H9 (cell line): Measurements from ENCODE around the gene THSD1. TPM values are rescaled to one million over a fixed set of nuclear protein-coding genes. Genes with fewer than 3 reads are reported as not detected.

Experiments used
- DNase-seq: peaks from one replicate; pipeline ENCODE4 v3.0.0-alpha.2; 2017
- H2AFZ ChIP-seq: one replicate; pipeline ENCODE4 v1.6.1; 2013; ENCODE audit warnings: mild to moderate bottlenecking, low read length, control low read depth, moderate library complexity
- H2AK5ac ChIP-seq: 2 replicates; pipeline ENCODE4 v1.6.1; 2013; ENCODE audit warnings: low read length, control low read depth, mixed read lengths; ENCODE audit not compliant: insufficient read length
- H2BK120ac ChIP-seq: one replicate; pipeline ENCODE4 v1.6.1; 2013; ENCODE audit warnings: low read depth, mild to moderate bottlenecking, low read length, control low read depth, inconsistent platforms; ENCODE audit not compliant: poor library complexity, severe bottlenecking
- H2BK12ac ChIP-seq: 2 replicates; pipeline ENCODE4 v1.6.1; 2013; ENCODE audit warnings: low read length, control low read depth, mixed read lengths, low read depth; ENCODE audit not compliant: insufficient read length
- H2BK15ac ChIP-seq: 2 replicates; pipeline ENCODE4 v1.6.1; 2013; ENCODE audit warnings: low read depth, low read length, control low read depth
- H2BK20ac ChIP-seq: one replicate; pipeline ENCODE4 v1.6.1; 2013; ENCODE audit warnings: low read depth, mild to moderate bottlenecking, low read length, control low read depth, inconsistent platforms; ENCODE audit not compliant: poor library complexity, severe bottlenecking
- H2BK5ac ChIP-seq: 2 replicates; pipeline ENCODE4 v1.6.1; 2013; ENCODE audit warnings: low read length, control low read depth, mixed read lengths; ENCODE audit not compliant: insufficient read length
- H3K14ac ChIP-seq: 2 replicates; pipeline ENCODE4 v1.6.1; 2013; ENCODE audit warnings: low read length, control low read depth; ENCODE audit not compliant: insufficient read depth
- H3K18ac ChIP-seq: 2 replicates; pipeline ENCODE4 v1.6.1; 2013; ENCODE audit warnings: low read depth, mild to moderate bottlenecking, mixed read lengths, low read length, control low read depth; ENCODE audit not compliant: insufficient read length
- H3K23ac ChIP-seq: 2 replicates; pipeline ENCODE4 v1.6.1; 2013; ENCODE audit warnings: low read length, control low read depth, mixed read lengths, low read depth; ENCODE audit not compliant: insufficient read length
- H3K23me2 ChIP-seq: 2 replicates; pipeline ENCODE4 v1.6.1; 2013; ENCODE audit warnings: low read depth, mild to moderate bottlenecking, mixed read lengths, low read length, control low read depth; ENCODE audit not compliant: insufficient read length, poor library complexity, severe bottlenecking
- H3K27ac ChIP-seq: 2 replicates; pipeline ENCODE4 v1.5.1; 2013; ENCODE audit warnings: low read length, control low read depth, mixed read lengths, low read depth; ENCODE audit not compliant: insufficient read length
- H3K27me3 ChIP-seq: 2 replicates; pipeline ENCODE4 v1.6.1; 2013; ENCODE audit warnings: low read length, control low read depth, inconsistent platforms; ENCODE audit not compliant: insufficient read depth
- H3K4ac ChIP-seq: 2 replicates; pipeline ENCODE4 v1.6.1; 2013; ENCODE audit warnings: low read depth, mild to moderate bottlenecking, control low read depth, inconsistent platforms, low read length, moderate library complexity
- H3K4me1 ChIP-seq: 2 replicates; pipeline ENCODE4 v1.6.1; 2013; ENCODE audit warnings: low read length, control low read depth, inconsistent platforms; ENCODE audit not compliant: insufficient read depth
- H3K4me2 ChIP-seq: 2 replicates; pipeline ENCODE4 v1.6.1; 2013; ENCODE audit warnings: low read length, control low read depth, mixed read lengths; ENCODE audit not compliant: insufficient read length, insufficient read depth
- H3K56ac ChIP-seq: 2 replicates; pipeline ENCODE4 v1.6.1; 2013; ENCODE audit warnings: low read depth, mild to moderate bottlenecking, mixed read lengths, low read length, control low read depth; ENCODE audit not compliant: insufficient read length
- H3K79me1 ChIP-seq: 2 replicates; pipeline ENCODE4 v1.6.1; 2013; ENCODE audit warnings: low read depth, mild to moderate bottlenecking, moderate library complexity, low read length, control low read depth, inconsistent platforms; ENCODE audit not compliant: insufficient read depth, poor library complexity, severe bottlenecking
- H3K79me2 ChIP-seq: 2 replicates; pipeline ENCODE4 v1.6.1; 2013; ENCODE audit warnings: low read length, control low read depth, inconsistent platforms; ENCODE audit not compliant: insufficient read depth
- H3K9ac ChIP-seq: 2 replicates; pipeline ENCODE4 v1.6.1; 2013; ENCODE audit warnings: low read length, control low read depth, mixed read lengths; ENCODE audit not compliant: insufficient read length; ENCODE audit errors: extremely low read depth
- H3K9me3 ChIP-seq: one replicate; pipeline ENCODE4 v1.6.1; 2013; ENCODE audit warnings: low read depth, low read length, inconsistent platforms; ENCODE audit not compliant: control insufficient read depth
- H3T11ph ChIP-seq: one replicate; pipeline ENCODE4 v1.6.1; 2013; ENCODE audit warnings: mild to moderate bottlenecking, low read length, control low read depth, inconsistent platforms
- H4K20me1 ChIP-seq: one replicate; pipeline ENCODE4 v1.6.1; 2013; ENCODE audit not compliant: control insufficient read depth, insufficient read length, insufficient read depth
- H4K5ac ChIP-seq: 2 replicates; pipeline ENCODE4 v1.6.1; 2013; ENCODE audit warnings: low read depth, mild to moderate bottlenecking, mixed read lengths, low read length, control low read depth; ENCODE audit not compliant: insufficient read length
- H4K8ac ChIP-seq: replicated peaks from 2 replicates; pipeline ENCODE4 v1.6.1; 2013; ENCODE audit warnings: low read length, control low read depth, mixed read lengths, low read depth; ENCODE audit not compliant: insufficient read length
- H4K91ac ChIP-seq: 2 replicates; pipeline ENCODE4 v1.6.1; 2013; ENCODE audit warnings: low read depth, mild to moderate bottlenecking, moderate library complexity, mixed read lengths, low read length, control low read depth; ENCODE audit not compliant: insufficient read length
- H3K27ac Mint-ChIP-seq, 3 experiments: 2 replicates in 2 of 3; 3 replicates in 1 of 3; pipeline ENCODE4 v1.8.0; 2020 to 2021; ENCODE audit warnings: mixed read lengths in 3 of 3, mild to moderate bottlenecking in 1 of 3, moderate library complexity in 1 of 3
- H3K27me3 Mint-ChIP-seq: 2 replicates; pipeline ENCODE4 v1.8.0; 2021; ENCODE audit warnings: low read depth, mild to moderate bottlenecking, moderate library complexity, mixed read lengths
- H3K36me3 Mint-ChIP-seq, 3 experiments: 2 replicates in 2 of 3; 3 replicates in 1 of 3; pipeline ENCODE4 v1.8.0; 2020 to 2021; ENCODE audit warnings: low read depth in 3 of 3, mixed read lengths in 3 of 3; ENCODE audit not compliant: insufficient read depth in 1 of 3
- H3K4me1 Mint-ChIP-seq, 2 experiments: 2 replicates each; pipeline ENCODE4 v1.8.0; 2020; ENCODE audit warnings: mixed read lengths in 2 of 2
- H3K4me3 Mint-ChIP-seq, 2 experiments: 2 replicates in 1 of 2; 3 replicates in 1 of 2; pipeline ENCODE4 v1.8.0; 2020 to 2021; ENCODE audit warnings: mild to moderate bottlenecking in 2 of 2, mixed read lengths in 2 of 2, moderate library complexity in 1 of 2
- H3K9me3 Mint-ChIP-seq, 2 experiments: 2 replicates in 1 of 2; 3 replicates in 1 of 2; pipeline ENCODE4 v1.8.0; 2020; ENCODE audit warnings: mild to moderate bottlenecking in 2 of 2, mixed read lengths in 2 of 2, moderate library complexity in 1 of 2
- WGBS: extraction: QIAGEN DNeasy Blood & Tissue Kit; methylation state at CpG from one replicate; pipeline ENCODE4 v1.1.7; 2013; ENCODE audit warnings: missing lambda C conversion rate, low lambda C conversion rate, mixed read lengths; ENCODE audit not compliant: insufficient read length; ENCODE audit errors: extremely low coverage; 5-methylcytosine and 5-hydroxymethylcytosine counted together
- total RNA-seq: library from RNA; stranded (reverse); gene quantifications from 2 replicates; pipeline ENCODE4 v1.2.1, GENCODE V29; 2021
- TF ChIP-seq, protein P1 (sequence below): fragments of 200-600 bp; sonication (generic); conservative IDR thresholded peaks from 3 replicates; pipeline ENCODE4 v1.8.0; 2021; ENCODE audit warnings: antibody characterized with exemption, mild to moderate bottlenecking

The THSD1 gene
- total RNA-seq, 1 experiment from 2014 or later, result 0.22 TPM

DNA sequence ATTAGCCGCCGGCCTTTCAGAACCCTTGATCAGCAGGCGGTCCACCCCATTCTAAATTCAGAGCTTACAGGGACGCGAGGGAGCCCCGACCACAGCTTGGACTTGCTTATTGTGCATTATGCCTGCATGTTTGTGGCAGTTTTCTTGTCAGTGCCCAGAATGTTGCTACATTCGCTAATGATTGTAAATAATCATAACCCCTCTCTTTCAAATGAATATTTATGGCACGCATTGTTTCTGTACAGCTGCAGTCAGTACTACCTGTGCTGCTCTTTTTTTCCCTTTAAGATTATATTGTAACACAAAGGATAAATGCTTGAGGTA is 44.8 kb upstream of the THSD1 start:
- H4K91ac ChIP-seq, result no peak overlapping the region
- no peak overlapping the region for H2AK5ac ChIP-seq
- H3K79me2 ChIP-seq, result peaks cover 12% of the 10 kb centered on the region; the same call in 1 of the 2 replicates
- DNase-seq, result no peak
- H3K23me2 ChIP-seq, result peaks cover 10% of the 10 kb centered on the region
- H3K27me3 Mint-ChIP-seq, result no peaks in the 10 kb centered on the region; the same call in 1 of the 2 replicates
- peaks cover 0 to 8% (median 0%) of the 10 kb centered on the region in 3 experiments; a peak in 2 of 7 replicates for H3K36me3 Mint-ChIP-seq
- no peak overlapping the region for H3K18ac ChIP-seq
- H3K9me3 Mint-ChIP-seq, result no peaks in the 10 kb centered on the region; a peak in 2 of 5 replicates
- H3K14ac ChIP-seq, result no peak overlapping the region
- no peaks in the 10 kb centered on the region for H3K79me1 ChIP-seq
- H2BK120ac ChIP-seq, result no peak overlapping the region
- TF ChIP-seq, protein P1, sequence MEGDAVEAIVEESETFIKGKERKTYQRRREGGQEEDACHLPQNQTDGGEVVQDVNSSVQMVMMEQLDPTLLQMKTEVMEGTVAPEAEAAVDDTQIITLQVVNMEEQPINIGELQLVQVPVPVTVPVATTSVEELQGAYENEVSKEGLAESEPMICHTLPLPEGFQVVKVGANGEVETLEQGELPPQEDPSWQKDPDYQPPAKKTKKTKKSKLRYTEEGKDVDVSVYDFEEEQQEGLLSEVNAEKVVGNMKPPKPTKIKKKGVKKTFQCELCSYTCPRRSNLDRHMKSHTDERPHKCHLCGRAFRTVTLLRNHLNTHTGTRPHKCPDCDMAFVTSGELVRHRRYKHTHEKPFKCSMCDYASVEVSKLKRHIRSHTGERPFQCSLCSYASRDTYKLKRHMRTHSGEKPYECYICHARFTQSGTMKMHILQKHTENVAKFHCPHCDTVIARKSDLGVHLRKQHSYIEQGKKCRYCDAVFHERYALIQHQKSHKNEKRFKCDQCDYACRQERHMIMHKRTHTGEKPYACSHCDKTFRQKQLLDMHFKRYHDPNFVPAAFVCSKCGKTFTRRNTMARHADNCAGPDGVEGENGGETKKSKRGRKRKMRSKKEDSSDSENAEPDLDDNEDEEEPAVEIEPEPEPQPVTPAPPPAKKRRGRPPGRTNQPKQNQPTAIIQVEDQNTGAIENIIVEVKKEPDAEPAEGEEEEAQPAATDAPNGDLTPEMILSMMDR, result no peak; the same call in 1 of the 3 replicates
- no peak overlapping the region for H4K5ac ChIP-seq
- H3K4me1 ChIP-seq, result no peaks in the 10 kb centered on the region; the same call in 1 of the 2 replicates
- H2BK20ac ChIP-seq, result no peak overlapping the region
- no peak overlapping the region for H3K56ac ChIP-seq
- no peak overlapping the region for H3K23ac ChIP-seq
- no peaks in the 10 kb centered on the region for H3K9me3 ChIP-seq
- H2BK5ac ChIP-seq, result no peak overlapping the region
- H3K4ac ChIP-seq, result no peak overlapping the region
- no peak overlapping the region for H3T11ph ChIP-seq
- no peak overlapping the region for H3K27ac Mint-ChIP-seq
- H2BK12ac ChIP-seq, result no peak overlapping the region
- no peak overlapping the region for H3K4me2 ChIP-seq
- no peak overlapping the region for H2BK15ac ChIP-seq
- no peak overlapping the region for H3K9ac ChIP-seq
- H3K4me1 Mint-ChIP-seq, result peaks cover 23 to 28% of the 10 kb centered on the region in 2 experiments
- H2AFZ ChIP-seq, result no peak overlapping the region
- no peak overlapping the region for H4K8ac ChIP-seq
- no CpG with 5 or more reads among the region's 8 CpGs for WGBS
- no peaks in the 10 kb centered on the region for H3K27me3 ChIP-seq
- H3K4me3 Mint-ChIP-seq, result peak overlapping the region; percentile 76 to 83
- H4K20me1 ChIP-seq, result no peaks in the 10 kb centered on the region
- H3K27ac ChIP-seq, result no peak overlapping the region
